Activated CD8-positive, alpha-beta T cell treated with anti-CD3 and anti-CD28 coated beads for 36 hours (primary cell): ENCODE measurements around the gene UGT1A3. TPM values are rescaled to one million over a fixed set of nuclear protein-coding genes. Genes with fewer than 3 reads are reported as not detected.

Experiments
- ATAC-seq: fragments of 200-7000 bp; cut with Tn5 transposase; one replicate; pipeline ENCODE4 v1.10.0; 2021; ENCODE audit warnings: mild to moderate bottlenecking, moderate library complexity
- CTCF ChIA-PET: fragments of 350-600 bp; sonication (Branson Sonifier 250); formaldehyde crosslinking; loops from one replicate; lab custom pipeline; 2021; ENCODE audit warnings: antibody characterized with exemption; lab: Charles Lee
- POLR2A ChIA-PET: fragments of 350-600 bp; sonication (Branson Sonifier 250); formaldehyde crosslinking; loops from one replicate; lab custom pipeline; 2021; ENCODE audit warnings: antibody characterized with exemption; lab: Charles Lee
- DNase-seq: peaks from one replicate; pipeline ENCODE4 v3.0.0-alpha.2; 2020
- H3K27ac Mint-ChIP-seq: one replicate; pipeline ENCODE4 v1.8.0; 2021; ENCODE audit warnings: mild to moderate bottlenecking, mixed read lengths
- H3K27me3 Mint-ChIP-seq: one replicate; pipeline ENCODE4 v1.8.0; 2021; ENCODE audit warnings: mixed read lengths
- H3K36me3 Mint-ChIP-seq: one replicate; pipeline ENCODE4 v1.8.0; 2021; ENCODE audit warnings: low read depth, mixed read lengths
- H3K4me1 Mint-ChIP-seq: one replicate; pipeline ENCODE4 v1.8.0; 2021; ENCODE audit warnings: low read depth, mixed read lengths
- H3K4me3 Mint-ChIP-seq: one replicate; pipeline ENCODE4 v1.8.0; 2021; ENCODE audit warnings: mild to moderate bottlenecking, moderate library complexity, mixed read lengths
- H3K9me3 Mint-ChIP-seq: one replicate; pipeline ENCODE4 v1.8.0; 2021; ENCODE audit warnings: mixed read lengths
- CTCF ChIP-seq: fragments of 200-600 bp; IDR thresholded peaks from one replicate; pipeline ENCODE4 v1.8.0; 2022; ENCODE audit warnings: antibody characterized with exemption, mild to moderate bottlenecking
- intact Hi-C: fragments of 100-400 bp; cut with micrococcal nuclease; formaldehyde crosslinking; loops from one replicate; pipeline ENCODE4 v1.10.0; 2022
- total RNA-seq, 2 experiments: library from RNA; stranded (reverse); gene quantifications; one replicate each; pipeline ENCODE4 v1.2.3, GENCODE V29; 2021

Gene UGT1A3
- total RNA-seq, 2 experiments from 2014 or later = not detected

DNA sequence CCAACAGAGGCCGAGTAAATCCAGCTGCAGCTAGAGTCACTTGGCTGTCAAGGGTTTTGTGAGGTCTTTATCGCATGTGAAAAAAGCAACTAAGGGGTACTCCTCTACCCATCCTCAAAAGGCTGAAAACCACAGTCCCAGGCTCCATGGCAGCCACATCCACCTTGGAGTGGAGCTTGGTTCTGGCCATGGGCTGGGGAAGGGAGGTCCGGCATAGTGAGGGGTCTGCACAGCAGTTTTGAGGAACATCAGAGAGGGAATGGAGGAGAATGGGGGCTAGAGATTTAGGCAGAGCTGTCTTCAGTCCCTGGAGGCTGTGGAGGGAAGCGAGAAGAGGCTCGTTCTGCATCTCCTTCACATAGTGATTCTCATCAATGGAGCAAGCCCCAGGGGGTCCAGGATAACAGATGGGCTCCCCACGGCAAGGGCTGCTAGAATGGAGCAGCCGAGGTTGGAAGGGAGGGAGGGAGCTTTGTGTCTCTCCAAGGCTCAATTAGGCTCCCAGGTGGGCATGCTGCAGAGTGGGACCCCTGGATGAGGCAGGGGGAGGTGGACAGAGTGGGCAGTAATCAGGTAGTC lies 70.3 kb downstream of the UGT1A3 start:
- Mint-ChIP-seq H3K36me3 (no peaks in the 10 kb centered on the region), H3K27ac (no peak overlapping the region), H3K4me3 (no peak overlapping the region), H3K9me3 (no peaks in the 10 kb centered on the region), H3K27me3 (peaks cover 3% of the 10 kb centered on the region), H3K4me1 (peaks cover 2% of the 10 kb centered on the region)
- intact Hi-C loops = no loop called here
- ATAC-seq (no peak), DNase-seq (no peak)
- ChIA-PET CTCF (no interaction called here), POLR2A (no interaction called here)
- no peak for TF ChIP-seq CTCF

DNA sequence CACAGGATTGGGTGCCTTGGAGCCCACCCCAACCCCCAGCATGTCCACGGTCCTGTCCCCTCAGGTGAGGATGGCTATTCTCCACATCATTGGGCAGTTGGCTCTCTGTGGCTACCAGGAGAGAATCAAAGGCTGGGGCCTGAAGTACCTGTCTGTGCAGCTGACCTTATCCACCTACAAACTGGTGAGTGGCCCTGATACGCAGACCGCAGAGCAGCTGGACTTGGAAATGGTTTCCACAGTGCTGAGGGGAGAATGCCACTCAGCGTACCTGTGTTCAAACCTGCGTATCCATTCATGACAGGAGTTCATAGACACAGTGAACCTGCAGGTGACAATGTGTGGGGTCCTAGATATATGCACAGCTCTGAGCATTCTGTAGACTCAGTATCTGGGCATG lies 70.9 kb downstream of the UGT1A3 start:
- no peak for TF ChIP-seq CTCF
- H3K4me1 Mint-ChIP-seq = peaks cover 2% of the 10 kb centered on the region
- CTCF ChIA-PET = no interaction called here
- POLR2A ChIA-PET = no interaction called here
- no peak overlapping the region for H3K4me3 Mint-ChIP-seq
- no peak overlapping the region for H3K27ac Mint-ChIP-seq
- H3K9me3 Mint-ChIP-seq = no peaks in the 10 kb centered on the region
- ATAC-seq (no peak), DNase-seq (no peak)
- no peaks in the 10 kb centered on the region for H3K36me3 Mint-ChIP-seq
- peaks cover 3% of the 10 kb centered on the region for H3K27me3 Mint-ChIP-seq
- intact Hi-C loops = no loop called here

DNA sequence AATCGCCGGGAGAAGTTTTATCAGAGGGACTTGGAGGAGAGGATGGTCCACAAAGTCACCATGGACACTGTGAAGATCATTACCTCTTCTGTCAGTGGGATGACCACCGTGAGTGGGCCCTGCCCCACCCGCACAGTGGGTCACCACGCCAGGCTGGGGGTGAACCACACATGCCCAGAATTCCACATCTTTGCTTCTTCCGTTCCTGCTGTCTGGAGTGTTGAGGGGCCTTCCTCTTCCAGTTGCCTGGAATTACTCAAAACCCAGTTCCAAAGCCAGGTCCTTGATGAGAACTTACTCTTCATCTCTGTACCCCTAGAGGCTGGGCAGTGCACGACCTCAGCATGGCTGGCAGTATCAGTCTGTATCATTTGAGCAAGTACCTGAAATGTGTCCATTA lies 71.4 kb downstream of the UGT1A3 start:
- no peak overlapping the region for H3K27ac Mint-ChIP-seq
- TF ChIP-seq CTCF = no peak
- DNase-seq (no peak), ATAC-seq (no peak)
- peaks cover 2% of the 10 kb centered on the region for H3K4me1 Mint-ChIP-seq
- intact Hi-C loops = no loop called here
- no peaks in the 10 kb centered on the region for H3K36me3 Mint-ChIP-seq
- H3K4me3 Mint-ChIP-seq = no peak overlapping the region
- H3K9me3 Mint-ChIP-seq = no peaks in the 10 kb centered on the region
- POLR2A ChIA-PET = no interaction called here
- H3K27me3 Mint-ChIP-seq = peaks cover 5% of the 10 kb centered on the region
- CTCF ChIA-PET = no interaction called here

GRCh38 chr2:233801357-233802131 lies 72.7 kb downstream of the UGT1A3 start:
- no peak for TF ChIP-seq CTCF
- ATAC-seq (peak; percentile 91), DNase-seq (peak; percentile 69)
- Mint-ChIP-seq H3K27ac (no peak overlapping the region), H3K4me3 (no peak overlapping the region), H3K9me3 (no peaks in the 10 kb centered on the region), H3K36me3 (no peaks in the 10 kb centered on the region), H3K27me3 (peaks cover 5% of the 10 kb centered on the region), H3K4me1 (peaks cover 2% of the 10 kb centered on the region)
- intact Hi-C loops = no loop called here
- CTCF ChIA-PET = no interaction called here
- POLR2A ChIA-PET = no interaction called here

DNA sequence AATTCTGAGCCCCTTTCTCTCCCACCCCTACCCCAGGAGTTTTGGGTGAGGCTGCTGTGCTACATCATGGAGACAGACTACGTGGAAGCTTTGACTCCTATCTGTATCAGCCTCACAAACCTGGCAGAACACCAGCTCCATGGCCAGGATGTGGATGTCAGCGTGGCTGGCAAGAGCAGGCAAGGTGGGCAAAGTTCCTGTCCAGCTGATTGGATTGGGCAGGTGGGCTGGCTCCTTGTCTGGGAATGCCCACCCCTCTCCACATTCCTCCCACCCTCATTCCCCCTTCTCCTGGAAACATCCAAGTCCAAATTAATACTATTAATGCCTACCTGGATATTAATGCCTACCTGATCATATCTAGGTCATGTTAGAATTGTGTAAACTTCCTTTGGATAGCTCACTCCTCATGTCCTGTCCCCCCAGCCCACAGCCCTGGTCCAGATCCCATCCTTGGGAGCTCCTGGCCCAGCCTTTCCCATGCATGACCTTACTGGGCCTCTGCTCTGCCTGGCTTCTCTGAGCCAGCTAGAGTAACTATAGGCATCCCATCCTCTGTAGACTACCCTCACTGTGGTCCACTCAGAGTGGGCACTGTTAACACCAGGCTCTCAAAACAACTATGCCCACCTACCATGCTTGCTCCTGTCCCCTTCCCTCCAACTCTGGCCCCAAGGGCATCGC lies 73.4 kb downstream of the UGT1A3 start:
- ATAC-seq = no peak
- H3K36me3 Mint-ChIP-seq = no peaks in the 10 kb centered on the region

More for the DNA sequence above, 73.4 kb downstream of the UGT1A3 start:
- no peak for DNase-seq
- H3K4me3 Mint-ChIP-seq = no peak overlapping the region
- peaks cover 5% of the 10 kb centered on the region for H3K27me3 Mint-ChIP-seq
- ChIA-PET CTCF (no interaction called here), POLR2A (no interaction called here)
- intact Hi-C loops = no loop called here
- H3K27ac Mint-ChIP-seq = no peak overlapping the region
- no peaks in the 10 kb centered on the region for H3K9me3 Mint-ChIP-seq
- no peak for TF ChIP-seq CTCF
- peaks cover 2% of the 10 kb centered on the region for H3K4me1 Mint-ChIP-seq
